Activated CD4-positive, alpha-beta T cell treated with anti-CD3 and anti-CD28 coated beads, Interleukin-2, Interleukin-4, amounts not matched to agents 100 ng/mL and 50 ng/mL, durations not matched to agents 16 hours and 8 hours (primary cell): ENCODE data around the gene SECISBP2.
A peak's percentile ranks its signal among the peaks of the same experiment; 100 is the strongest.

Experiments
- DNase-seq: peaks from one replicate; pipeline ENCODE4 v3.0.0-alpha.2; 2020; ENCODE audit warnings: low spot score

The SECISBP2 gene

DNA sequence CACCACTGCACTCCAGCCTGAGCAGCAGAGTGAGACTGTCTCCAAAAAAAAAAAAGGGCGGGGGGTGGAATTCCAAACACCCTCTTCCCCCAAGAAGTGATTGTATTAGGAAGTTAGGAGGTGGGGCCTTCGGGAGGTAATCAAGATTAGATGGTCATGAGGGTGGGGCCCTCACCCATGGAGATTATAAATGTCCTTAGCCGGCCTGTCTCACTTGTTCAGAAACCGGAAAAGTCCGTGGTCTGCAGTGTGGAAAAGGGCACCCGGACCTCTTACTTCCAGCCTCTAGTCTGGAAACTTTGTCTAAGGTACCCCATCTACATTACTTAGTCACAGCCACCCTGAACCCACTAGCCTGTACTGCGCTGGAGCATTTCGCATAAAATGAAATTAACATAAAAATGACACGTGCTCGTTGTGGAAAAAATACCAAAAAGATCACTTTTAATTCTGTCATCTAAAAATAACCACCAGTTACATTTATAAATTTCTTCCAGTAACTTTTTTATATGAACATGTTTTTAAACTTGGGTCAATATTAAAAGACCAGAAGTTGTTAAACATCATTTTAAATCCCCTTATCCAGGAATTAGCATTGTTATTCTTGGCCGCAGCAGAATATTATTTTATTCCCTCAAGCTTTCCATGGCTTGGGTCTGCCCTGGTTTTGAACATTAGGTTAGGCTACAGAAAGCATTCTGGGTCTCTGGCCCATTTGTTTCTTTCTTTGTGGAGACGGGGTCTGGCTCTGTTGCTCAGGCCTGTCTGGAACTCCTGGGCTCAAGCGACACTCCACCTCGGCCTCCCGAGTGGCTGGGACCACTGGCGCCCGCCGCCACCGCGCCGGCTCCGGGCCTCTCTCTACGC, 8.5 kb upstream of the SECISBP2 start:
- no peak for DNase-seq

DNA sequence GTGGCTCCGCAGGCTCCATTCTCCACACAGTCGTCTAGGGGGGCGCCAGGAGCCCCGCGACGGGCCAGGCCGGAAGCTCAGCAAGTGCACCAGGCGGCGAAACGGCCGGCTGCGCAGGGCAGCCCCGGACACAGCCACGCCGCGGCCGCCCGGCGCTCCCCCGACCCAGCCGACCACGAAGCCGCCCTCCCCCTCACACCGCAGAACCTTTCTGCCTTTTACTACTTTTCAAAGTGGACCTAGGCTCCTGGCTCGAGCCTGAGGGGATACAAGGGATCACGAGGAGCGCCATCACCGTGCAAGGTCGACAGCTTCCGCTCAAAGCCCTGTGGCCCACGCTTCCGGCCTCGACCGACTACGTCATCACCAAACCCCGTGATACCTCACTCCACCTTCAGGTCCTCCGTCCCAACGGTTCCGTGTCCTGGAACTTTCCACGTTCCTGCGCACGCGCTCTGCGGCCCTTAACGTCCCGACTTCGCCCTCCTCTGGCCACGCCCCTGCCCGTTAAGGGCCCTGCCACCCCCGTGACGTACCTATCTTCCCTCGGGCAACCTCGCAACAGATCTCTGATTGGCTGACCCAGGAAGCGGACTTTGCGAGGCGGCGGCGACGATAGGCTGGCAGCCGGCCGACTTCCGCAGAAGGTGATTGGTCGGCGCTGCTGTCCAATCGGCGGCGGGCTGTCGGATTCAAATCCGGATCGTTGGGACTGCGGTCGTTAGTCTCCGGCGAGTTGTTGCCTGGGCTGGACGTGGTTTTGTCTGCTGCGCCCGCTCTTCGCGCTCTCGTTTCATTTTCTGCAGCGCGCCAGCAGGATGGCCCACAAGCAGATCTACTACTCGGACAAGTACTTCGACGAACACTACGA, 7.6 kb upstream of the SECISBP2 start, which contains the start of gene CKS2:
Gene CKS2 (plus strand): TSS at position 721 of the 871 bp plus-strand sequence. CDS start 98 bp downstream, at position 819.
- peak; percentile 100 for DNase-seq

DNA sequence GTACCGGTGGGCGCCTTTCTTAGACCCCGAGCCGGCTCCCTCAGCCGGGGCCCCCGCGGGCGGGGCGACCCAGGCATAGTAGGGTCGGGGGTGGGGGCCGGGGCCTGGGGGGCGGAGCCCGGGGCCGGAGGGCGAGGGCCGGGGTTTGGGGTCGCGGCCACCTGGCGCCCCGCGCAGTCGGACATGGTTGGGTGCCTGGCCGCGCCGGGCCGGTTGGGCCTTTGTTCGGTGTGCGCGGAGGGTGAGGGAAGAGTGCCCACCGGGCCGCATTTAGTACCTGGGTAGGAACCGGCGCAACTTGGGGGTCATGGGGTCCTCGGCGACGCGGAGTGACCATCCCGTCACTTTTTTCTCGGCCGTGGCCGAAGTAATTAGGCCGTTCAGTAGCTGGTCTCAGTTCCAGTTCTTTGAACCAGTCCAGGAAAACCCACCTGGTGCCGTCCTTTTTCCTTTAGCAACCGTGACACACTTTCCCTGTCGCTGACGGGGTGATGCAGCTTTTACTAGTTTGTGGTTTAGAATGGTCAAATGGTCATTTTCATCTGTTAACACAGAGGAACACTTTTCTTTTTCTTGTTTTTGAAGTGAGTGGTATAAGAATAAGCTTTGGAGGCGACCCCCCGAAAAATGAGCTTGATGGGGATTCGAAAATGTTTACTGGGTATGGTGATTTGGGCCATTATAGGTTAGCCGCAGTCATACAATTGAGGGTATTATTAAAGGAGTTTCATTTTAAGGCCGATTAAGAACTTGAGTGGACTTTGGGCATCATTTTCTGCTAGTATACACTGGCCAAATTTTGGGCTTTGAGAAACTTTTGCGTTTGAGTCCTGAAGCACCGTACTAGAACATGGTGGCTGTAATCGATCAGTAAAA, 6.7 kb upstream of the SECISBP2 start:
- no peak for DNase-seq

DNA sequence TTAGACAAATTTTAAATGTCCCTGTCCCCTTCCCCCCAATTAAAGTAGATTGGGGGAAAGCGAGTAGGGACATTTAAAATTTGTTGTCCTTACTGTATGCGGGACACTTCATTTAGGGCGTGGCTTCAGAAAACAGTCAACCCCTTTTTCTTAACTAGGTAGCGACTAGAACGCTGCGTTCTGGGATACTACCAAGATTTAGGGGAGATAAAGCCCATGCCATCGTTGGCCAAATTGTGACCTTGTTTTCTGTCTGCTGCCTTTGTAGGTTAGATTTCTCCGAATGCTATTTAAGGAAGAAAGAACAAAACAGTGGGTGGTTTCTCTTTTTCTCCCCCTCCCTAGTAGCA, 6.1 kb upstream of the SECISBP2 start:
- DNase-seq = peak; percentile 43

DNA sequence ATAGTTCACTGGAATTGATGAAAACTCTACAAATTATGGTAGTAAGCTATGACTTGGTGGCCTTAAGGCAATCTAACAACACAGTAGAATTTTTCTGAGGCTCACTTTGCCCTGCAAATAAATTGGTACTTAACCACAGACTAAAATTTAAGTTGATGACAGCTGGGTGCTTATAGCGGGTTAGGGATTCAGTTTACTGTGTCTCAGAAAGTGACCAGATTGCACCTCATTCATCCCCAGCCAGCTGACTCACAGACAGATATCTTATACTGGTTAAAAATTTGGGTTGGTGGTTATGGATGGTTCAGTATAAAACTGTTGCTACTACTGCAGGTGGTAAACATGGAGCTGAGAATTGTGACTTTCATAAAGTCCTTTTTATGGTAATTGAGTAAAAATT, 4.5 kb upstream of the SECISBP2 start:
- DNase-seq = peak; percentile 40

DNA sequence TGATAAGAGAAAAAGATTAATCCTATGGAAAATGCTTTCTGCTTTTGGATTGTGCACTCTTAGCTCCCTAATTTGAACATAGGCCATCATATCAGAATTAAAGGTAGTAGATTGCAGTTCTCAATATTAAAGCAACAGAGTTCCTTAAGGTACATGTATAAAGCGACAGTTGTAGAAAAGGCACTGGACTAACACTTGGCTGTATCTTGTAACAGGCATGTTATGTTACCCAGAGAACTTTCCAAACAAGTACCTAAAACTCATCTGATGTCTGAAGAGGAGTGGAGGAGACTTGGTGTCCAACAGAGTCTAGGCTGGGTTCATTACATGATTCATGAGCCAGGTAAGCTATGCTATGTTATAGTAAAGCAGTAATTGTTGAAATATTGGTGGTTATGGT, 3.3 kb upstream of the SECISBP2 start:
- no peak for DNase-seq

DNA sequence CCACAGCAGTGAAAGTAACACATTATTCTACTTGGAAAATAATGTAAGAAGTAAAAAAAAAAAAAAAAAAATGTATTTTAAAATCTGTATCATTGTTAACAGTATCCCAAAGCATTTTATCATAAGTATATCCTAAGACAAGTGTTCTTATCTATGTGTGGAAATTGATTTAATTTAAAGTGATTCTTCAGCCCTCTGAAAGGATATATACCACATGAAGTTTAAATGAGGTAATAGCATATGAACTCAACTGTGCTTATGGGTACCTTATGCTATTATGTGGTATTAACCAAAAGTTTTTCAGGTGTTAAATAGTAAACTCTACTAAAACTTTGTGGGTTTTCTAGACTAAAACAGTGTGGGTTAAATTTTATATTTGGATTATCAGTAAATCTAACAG, 2.8 kb upstream of the SECISBP2 start:
- no peak for DNase-seq

DNA sequence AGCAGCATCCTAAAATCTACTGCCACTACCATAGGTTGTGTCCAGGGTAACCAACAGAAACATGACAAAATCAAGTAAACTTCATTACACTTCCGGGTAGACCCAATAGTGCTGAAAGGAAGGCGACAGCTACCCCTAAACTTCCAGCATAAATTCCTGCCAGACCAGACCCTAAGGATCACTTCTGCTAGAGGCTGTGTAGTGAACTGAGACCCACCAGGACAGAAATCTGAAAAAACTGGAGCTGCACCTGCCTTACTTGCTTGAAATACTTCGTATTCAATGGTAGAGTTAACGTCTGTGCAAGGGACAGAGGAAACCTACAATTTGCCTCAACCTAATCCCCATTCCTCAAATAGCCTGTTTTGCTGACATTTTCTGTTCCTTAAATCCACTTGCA, 1.0 kb upstream of the SECISBP2 start:
- no peak for DNase-seq

DNA sequence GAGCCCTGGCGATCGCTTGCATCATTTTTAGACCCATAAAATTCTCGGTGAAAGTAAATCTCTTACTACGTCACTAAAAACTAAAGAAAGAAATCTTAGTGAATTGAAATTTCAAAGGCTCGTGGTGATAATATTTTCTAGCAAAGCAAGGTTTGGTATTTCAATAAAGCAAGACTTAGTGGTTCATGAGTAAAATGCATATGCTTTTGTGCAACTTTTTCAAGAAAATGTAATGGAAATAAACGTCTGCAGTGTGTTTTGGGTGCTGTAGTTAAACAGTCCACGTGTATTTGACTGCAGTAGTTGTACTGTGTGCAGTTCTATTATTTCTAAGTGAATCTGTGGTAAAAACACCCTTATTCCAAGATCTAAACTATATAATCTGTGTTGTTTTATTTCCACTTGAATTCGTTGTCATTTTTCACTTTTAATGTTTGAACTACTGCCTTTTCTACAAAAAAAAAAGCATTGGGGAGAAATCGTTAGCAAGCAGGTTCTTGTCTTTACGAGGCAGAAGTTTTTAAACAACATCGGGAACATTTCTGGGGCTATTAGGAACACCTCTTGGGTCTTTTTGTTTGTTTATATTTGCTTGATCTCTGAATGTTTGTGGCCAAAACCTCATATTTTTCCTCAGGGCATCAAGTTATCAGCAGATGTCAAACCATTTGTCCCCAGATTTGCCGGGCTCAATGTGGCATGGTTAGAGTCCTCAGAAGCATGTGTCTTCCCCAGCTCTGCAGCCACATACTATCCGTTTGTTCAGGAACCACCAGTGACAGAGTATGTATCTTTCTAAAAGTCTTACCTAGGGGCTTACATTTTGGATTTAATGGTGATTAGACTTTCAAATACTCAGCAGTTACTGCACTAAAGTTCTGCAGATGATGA, 960 bp downstream of the SECISBP2 start:
- DNase-seq = no peak

DNA sequence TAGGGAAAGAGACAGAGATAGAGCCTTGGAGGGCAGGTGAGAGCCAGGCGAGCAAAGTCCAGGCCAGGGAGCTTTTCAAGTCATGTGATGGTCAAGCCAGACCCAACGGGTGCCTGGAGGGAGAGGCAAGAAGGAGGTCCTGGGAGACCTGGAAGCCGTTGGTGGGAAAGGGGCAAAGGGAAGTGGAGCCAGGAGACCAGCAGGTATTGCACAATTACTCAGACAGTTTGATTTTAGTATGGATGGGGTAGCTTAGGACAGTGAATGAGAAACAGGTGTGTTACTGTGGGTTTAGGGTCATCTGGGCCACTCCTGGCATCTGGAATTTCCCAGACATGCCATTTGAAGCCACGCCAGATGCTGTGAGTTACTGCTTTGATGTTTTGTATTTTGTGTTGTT, 5.1 kb downstream of the SECISBP2 start:
- DNase-seq = no peak

DNA sequence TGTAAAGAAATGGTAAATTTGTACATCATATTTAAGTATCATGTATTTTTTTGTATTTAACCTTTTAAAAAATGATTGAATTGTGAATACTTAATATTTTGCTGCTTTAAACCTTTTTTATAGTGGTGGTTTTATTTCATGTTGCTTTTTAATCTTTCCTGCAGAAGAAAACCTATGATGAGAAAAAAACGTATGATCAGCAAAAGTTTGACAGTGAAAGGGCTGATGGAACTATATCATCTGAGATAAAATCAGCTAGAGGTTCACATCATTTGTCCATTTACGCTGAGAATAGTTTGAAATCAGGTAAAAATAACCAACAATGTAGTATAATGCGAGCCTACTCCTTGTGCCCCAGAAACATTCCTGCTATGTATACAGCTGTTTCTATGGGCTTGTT, 7.4 kb downstream of the SECISBP2 start:
- DNase-seq = no peak

DNA sequence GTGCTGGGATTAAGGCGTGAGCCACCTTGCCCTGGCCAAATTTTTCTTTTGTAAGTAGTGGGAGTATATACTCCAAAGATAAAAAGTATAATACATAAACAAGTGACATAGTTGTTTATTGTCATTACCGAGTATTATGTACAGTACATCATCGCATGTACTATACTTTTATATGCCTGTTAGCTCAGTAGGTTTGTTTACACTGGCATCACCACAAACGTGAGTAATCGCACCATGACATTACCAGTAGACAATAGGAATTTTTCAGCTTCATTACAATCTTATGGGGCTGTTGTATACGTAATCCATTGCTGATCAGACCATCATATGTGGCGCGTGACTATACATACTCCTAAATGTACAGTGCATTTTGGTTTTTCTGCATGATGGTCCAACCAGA, 9.8 kb downstream of the SECISBP2 start:
- no peak for DNase-seq

DNA sequence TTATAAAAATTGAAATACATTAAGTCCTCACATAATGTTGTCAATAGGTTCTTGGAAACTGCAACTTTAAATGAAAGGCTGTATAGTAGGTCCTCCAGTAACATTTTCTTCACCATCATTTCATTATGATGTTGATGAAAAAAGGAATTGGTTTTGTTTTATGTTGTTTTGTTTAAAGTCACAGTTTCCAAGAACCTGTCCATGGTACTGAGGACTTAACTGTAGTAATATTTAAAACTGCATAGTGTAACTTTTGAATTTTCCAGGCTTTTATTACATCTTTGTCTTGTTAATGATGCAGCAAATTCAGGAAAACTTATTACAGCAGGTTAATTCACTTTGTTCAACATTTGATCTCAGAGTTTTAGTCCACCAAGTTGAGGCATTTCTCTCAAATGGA, 11.6 kb downstream of the SECISBP2 start:
- no peak for DNase-seq

DNA sequence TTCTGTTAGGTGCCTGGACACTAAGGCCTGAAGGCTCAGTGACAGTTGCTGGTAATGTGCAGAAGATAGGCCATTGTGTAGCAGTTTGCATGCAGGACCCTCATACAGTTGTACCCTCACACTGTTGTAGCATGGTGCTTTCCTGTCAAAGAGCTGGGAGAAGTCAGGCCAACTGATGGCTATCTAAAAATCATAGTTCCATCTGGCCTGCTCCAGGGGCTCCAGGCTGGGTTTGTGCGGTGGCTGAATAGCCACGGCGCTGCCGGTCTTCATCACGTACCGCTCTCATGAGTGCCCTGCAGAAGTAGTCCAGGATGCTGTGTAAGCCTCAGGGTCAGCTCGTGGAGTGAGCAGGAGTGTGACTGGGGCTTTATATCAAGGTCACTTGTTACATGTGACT, 12.2 kb downstream of the SECISBP2 start:
- DNase-seq = no peak

DNA sequence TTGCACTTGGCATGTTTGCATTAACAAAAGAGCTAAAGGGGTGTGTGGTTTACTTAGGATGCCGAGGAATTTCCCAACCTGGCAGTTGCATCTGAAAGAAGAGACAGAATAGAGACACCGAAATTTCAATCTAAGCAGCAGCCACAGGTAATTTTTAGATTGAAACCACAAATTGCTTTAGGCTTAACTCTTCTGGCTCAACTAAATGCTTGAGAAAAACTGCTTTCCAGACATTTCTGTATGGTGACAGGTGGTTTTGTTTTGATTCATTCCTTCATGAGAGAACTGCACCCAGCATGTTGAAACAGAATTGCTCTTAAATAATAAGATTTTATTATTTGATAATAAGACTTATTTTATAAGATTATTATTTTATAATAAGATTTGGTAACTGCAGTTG, 21.5 kb downstream of the SECISBP2 start:
- peak; percentile 59 for DNase-seq

DNA sequence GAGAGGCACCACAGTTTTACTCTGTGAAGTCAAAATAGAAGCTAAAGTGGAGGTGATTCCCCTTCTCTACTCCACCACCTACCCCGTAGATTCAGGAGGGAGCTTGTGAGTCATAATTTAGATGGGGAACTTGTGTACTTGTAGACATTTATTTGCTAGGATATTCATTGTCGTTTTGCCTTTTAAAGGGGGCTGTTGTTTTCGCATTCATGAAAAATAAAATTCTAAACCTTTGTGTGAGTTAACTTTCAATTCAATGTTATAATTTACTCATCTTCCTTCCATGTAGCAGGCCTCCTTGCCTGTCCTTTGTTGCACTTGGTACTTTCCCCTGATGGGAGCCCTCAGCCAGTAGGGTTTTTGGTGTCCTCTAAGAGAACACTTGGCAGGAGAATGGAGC, 22.0 kb downstream of the SECISBP2 start:
- peak; percentile 54 for DNase-seq

DNA sequence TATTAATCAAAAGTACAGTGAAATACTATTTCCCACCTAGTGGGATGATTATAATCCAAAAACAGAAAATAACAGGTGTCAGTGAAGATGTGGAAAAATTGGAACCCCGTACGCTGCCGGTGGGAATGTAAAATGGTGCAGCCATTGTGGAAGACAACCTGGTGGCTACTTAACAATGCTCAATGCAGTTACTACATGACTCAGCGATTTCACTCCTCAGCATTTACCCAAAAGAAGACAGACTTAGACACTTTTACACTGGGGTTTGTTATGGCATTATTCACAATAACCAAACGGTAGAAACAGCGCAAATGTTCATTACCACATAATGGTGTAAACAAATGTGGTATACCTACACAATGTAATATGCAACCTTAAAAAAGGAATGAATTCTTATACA, 23.9 kb downstream of the SECISBP2 start:
- no peak for DNase-seq

DNA sequence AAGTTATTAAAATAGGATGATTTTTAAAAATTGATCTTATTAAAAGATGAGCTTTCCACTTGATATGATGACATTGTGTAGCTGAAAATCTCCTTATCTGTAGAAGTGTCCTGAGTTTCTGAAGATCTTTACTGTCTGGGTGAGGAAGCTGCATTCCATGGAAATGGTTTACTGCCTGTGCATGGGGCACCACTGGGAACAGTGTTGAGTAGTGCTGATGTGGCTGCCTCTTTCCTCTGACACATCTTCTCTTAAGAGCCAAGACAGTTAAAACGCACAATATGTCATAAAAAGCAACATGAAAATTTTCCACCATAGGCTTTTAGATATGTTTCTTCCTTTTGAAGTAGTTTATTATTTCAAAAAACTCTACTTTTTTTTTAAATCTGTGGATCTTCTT, 24.6 kb downstream of the SECISBP2 start:
- DNase-seq = no peak

DNA sequence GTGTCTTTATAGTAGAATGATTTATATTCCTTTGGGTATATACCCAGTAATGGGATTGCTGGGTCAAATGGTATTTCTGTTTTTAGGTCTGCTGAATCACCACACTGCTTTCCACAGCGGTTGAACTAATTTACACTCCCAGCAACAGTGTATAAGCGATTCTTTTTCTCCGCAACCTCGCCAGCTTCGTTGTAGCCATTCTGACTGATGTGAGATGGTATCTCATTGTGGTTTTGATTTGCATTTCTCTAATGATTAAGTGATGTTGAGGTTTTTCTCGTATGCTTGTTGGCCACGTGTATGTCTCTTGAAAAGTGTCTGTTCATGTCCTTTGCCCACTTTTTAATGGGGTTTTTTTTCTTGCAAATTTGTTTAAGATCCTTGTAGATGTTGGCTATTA, 25.5 kb downstream of the SECISBP2 start:
- peak; percentile 47 for DNase-seq

DNA sequence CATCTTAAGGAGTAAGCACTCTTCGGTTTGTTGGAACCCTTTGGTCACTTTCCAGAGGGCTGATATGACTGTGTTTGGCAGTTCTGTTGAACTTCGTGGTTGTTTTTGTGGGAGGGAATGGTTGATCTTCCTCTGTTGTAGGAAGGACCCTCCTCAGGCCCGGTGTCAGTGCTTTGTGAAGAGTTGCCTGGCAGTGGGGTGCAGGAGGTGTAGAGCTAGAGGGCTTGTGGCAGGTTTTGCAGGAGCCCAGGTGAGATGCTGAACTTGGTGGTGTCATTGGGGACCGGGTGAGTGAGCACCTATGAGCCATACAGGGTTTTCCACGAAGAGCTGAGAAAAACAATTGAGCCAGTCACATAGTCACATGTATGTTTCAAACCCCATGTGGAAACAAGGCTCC, 27.2 kb downstream of the SECISBP2 start:
- DNase-seq = no peak

DNA sequence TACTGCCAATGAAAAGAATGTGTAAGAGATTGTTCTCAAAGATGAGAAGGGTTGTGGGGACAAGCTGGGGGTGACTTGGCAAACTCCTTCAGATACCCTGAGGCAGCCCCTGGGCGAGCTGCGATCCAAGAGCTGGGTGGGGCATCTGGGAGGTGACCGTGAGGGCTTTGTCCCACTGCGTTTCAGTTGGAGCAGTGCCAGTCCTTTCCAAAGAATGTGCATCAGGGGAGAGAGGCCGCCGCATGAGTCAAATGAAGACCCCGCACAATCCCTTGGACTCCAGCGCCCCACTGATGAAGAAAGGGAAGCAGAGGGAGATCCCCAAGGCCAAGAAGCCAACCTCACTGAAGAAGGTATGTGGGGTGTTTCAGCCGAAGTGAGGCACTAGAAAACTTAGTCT, 28.4 kb downstream of the SECISBP2 start:
- DNase-seq = no peak
